ENCODE results near the gene KRTAP12-2. TPM values are rescaled to one million over a fixed set of nuclear protein-coding genes. Genes with fewer than 3 reads are reported as not detected.
"Not testable (repeated sequence)": the region's sequence is repeated elsewhere in the genome, so short reads cannot be mapped to it uniquely, and the experiment has no call there.

KRTAP12-2 gene
- polyA plus RNA-seq, 1 experiment = not detected

GRCh38 chr21:44670642-44671432 lies 4.1 kb upstream of the KRTAP12-2 start:
- POLR2A ChIA-PET = no interaction called here
- CTCF ChIA-PET = interaction anchor here (0.7 kb wide), 1 partner anchor 63 kb away, joined by 3 read pairs; no protein-coding TSS in a partner anchor
- DNase-seq (ENCODE audit: low read depth) = no peak
- Histone ChIP-seq H3K27me3 (ENCODE audit: control insufficient read depth, insufficient read depth, low read length) (no peaks in the 10 kb centered on the region; the same call in 1 of the 2 replicates), H3K36me3 (ENCODE audit: control insufficient read depth, insufficient read depth, low read length) (no peaks in the 10 kb centered on the region), H3K4me3 (ENCODE audit: low read depth, low read length) (no peak overlapping the region)
- TF ChIP-seq CTCF (IDR thresholded peaks at IDR 0.05; ENCODE audit: insufficient read depth, low read depth, low read length) = no peak

GRCh38 chr21:44667612-44668011 lies 885 bp upstream of the KRTAP12-2 start:
- H3K4me3 ChIP-seq (ENCODE audit: low read depth, low read length) = no peak overlapping the region
- ChIA-PET CTCF (no interaction called here), POLR2A (no interaction called here)
- TF ChIP-seq CTCF (IDR thresholded peaks at IDR 0.05; ENCODE audit: insufficient read depth, low read depth, low read length) = no peak
- H3K36me3 ChIP-seq (ENCODE audit: control insufficient read depth, insufficient read depth, low read length) = no peaks in the 10 kb centered on the region
- no peak for DNase-seq (ENCODE audit: low read depth)
- H3K27me3 ChIP-seq (ENCODE audit: control insufficient read depth, insufficient read depth, low read length) = no peaks in the 10 kb centered on the region; the same call in 1 of the 2 replicates

GRCh38 chr21:44664691-44665090 lies 2.0 kb downstream of the KRTAP12-2 start:
- H3K27me3 ChIP-seq (ENCODE audit: control insufficient read depth, insufficient read depth, low read length) = no peaks in the 10 kb centered on the region; the same call in 1 of the 2 replicates
- DNase-seq (ENCODE audit: low read depth) = no peak
- POLR2A ChIA-PET = no interaction called here
- CTCF ChIA-PET = interaction anchor here (0.6 kb wide), 1 partner anchor 19 kb away, joined by 3 read pairs; no protein-coding TSS in a partner anchor
- no peak overlapping the region for H3K4me3 ChIP-seq (ENCODE audit: low read depth, low read length)
- H3K36me3 ChIP-seq (ENCODE audit: control insufficient read depth, insufficient read depth, low read length) = no peaks in the 10 kb centered on the region
- no peak for TF ChIP-seq CTCF (IDR thresholded peaks at IDR 0.05; ENCODE audit: insufficient read depth, low read depth, low read length)

GRCh38 chr21:44661567-44661966 lies 5.2 kb downstream of the KRTAP12-2 start:
- CTCF ChIA-PET; H3K36me3 ChIP-seq (ENCODE audit: control insufficient read depth, insufficient read depth, low read length); H3K27me3 ChIP-seq (ENCODE audit: control insufficient read depth, insufficient read depth, low read length); DNase-seq (ENCODE audit: low read depth); POLR2A ChIA-PET; H3K4me3 ChIP-seq (ENCODE audit: low read depth, low read length): not testable (repeated sequence)

GRCh38 chr21:44658913-44659595 lies 7.7 kb downstream of the KRTAP12-2 start:
- Histone ChIP-seq H3K4me3 (ENCODE audit: low read depth, low read length) (no peak overlapping the region), H3K36me3 (ENCODE audit: control insufficient read depth, insufficient read depth, low read length) (no peaks in the 10 kb centered on the region), H3K27me3 (ENCODE audit: control insufficient read depth, insufficient read depth, low read length) (no peaks in the 10 kb centered on the region)
- ChIA-PET CTCF (no interaction called here), POLR2A (no interaction called here)
- DNase-seq (ENCODE audit: low read depth) = no peak
- no peak for TF ChIP-seq CTCF (IDR thresholded peaks at IDR 0.05; ENCODE audit: insufficient read depth, low read depth, low read length)

All from BJ (cell line).